Activated naive CD4-positive, alpha-beta T cell (primary cell): ENCODE results near the gene SLAMF1.
"Not testable (repeated sequence)": the region's sequence is repeated elsewhere in the genome, so short reads cannot be mapped to it uniquely, and the experiment has no call there.

Experiments used
- DNase-seq, 4 experiments: peaks; one replicate each; lab custom pipeline; 2025; lab: John Stamatoyannopoulos, UW

The SLAMF1 gene

GRCh38 chr1:160560806-160561205 is 86.0 kb downstream of the SLAMF1 start:
- no peak for DNase-seq

GRCh38 chr1:160560045-160560705 is 86.7 kb downstream of the SLAMF1 start:
- no peak for DNase-seq

GRCh38 chr1:160559437-160559836 is 87.4 kb downstream of the SLAMF1 start:
- not testable (repeated sequence) for DNase-seq

- no peak for DNase-seq
These were observed 88.0 kb downstream of the SLAMF1 start for GRCh38 chr1:160558660-160559380.
